WI38 (cell line): Measurements from ENCODE around the gene SFTPB.

Experiments used
- H3K4me3 ChIP-seq: 2 replicates; pipeline ENCODE4 v1.5.1; 2011; ENCODE audit warnings: low read depth, mild to moderate bottlenecking, control low read depth, low read length
- CTCF ChIP-seq: IDR thresholded peaks from 2 replicates; pipeline ENCODE4 v1.5.1; 2012; ENCODE audit warnings: low read depth, mild to moderate bottlenecking, control low read depth, low read length

SFTPB gene

GRCh38 chr2:85699325-85699724, 31.3 kb upstream of the SFTPB start:
- TF ChIP-seq CTCF, result no peak
- no peak overlapping the region for H3K4me3 ChIP-seq

- H3K4me3 ChIP-seq, result no peak overlapping the region
- no peak for TF ChIP-seq CTCF
Measured at GRCh38 chr2:85698880-85699254, 30.9 kb upstream of the SFTPB start.

GRCh38 chr2:85698184-85698879, 30.3 kb upstream of the SFTPB start:
- no peak overlapping the region for H3K4me3 ChIP-seq
- no peak for TF ChIP-seq CTCF

GRCh38 chr2:85697716-85698115, 29.7 kb upstream of the SFTPB start:
- no peak for TF ChIP-seq CTCF
- no peak overlapping the region for H3K4me3 ChIP-seq

- H3K4me3 ChIP-seq, result no peak overlapping the region
- TF ChIP-seq CTCF, result no peak
Measured at GRCh38 chr2:85697096-85697495, 29.1 kb upstream of the SFTPB start.

GRCh38 chr2:85695691-85696668, 28.0 kb upstream of the SFTPB start:
- TF ChIP-seq CTCF, result no peak
- no peak overlapping the region for H3K4me3 ChIP-seq

GRCh38 chr2:85695121-85695520, 27.1 kb upstream of the SFTPB start:
- no peak overlapping the region for H3K4me3 ChIP-seq
- TF ChIP-seq CTCF, result no peak
